Measurements from ENCODE around the gene SNRNP70. TPM values are rescaled to one million over a fixed set of nuclear protein-coding genes. Genes with fewer than 3 reads are reported as not detected.
A peak's percentile ranks its signal among the peaks of the same experiment; 100 is the strongest.

The SNRNP70 gene
- total RNA-seq, 1 donor from 2014 or later, result 403 TPM

DNA sequence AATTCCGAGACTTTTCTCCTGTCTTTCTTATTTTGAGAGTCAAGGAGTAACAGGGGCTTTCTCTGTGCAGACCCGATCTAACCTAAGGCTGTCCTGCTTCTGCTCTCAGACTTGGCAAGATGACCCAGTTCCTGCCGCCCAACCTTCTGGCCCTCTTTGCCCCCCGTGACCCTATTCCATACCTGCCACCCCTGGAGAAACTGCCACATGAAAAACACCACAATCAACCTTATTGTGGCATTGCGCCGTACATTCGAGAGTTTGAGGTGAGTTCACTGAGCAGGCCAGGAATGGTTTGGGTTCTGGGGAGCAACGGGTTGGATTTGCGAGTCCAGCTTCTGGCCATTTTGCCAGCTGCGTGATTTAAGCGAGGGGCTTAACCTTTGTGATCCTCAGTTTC lies 1.0 kb downstream of the SNRNP70 start:
- TF ChIP-seq CTCF (IDR thresholded peaks at IDR 0.05; ENCODE audit: unreplicated experiment), result no peak
- no peak for DNase-seq (ENCODE audit: low spot score in 2 of 2, unreplicated experiment in 2 of 2)
- Mint-ChIP-seq H3K27ac (peak overlapping the region; percentile 97), H3K4me1 (peaks cover 18% of the 10 kb centered on the region), H3K27me3 (ENCODE audit: low read depth) (peaks cover 2% of the 10 kb centered on the region), H3K36me3 (peaks cover 23% of the 10 kb centered on the region), H3K9me3 (no peaks in the 10 kb centered on the region), H3K4me3 (peak overlapping the region; percentile 97)

GRCh38 chr19:49091391-49092038 lies 6.3 kb downstream of the SNRNP70 start:
- Mint-ChIP-seq H3K4me3 (no peak overlapping the region), H3K36me3 (peaks cover 35% of the 10 kb centered on the region), H3K9me3 (no peaks in the 10 kb centered on the region), H3K27ac (no peak overlapping the region), H3K4me1 (peaks cover 7% of the 10 kb centered on the region), H3K27me3 (ENCODE audit: low read depth) (no peaks in the 10 kb centered on the region)
- no peak for TF ChIP-seq CTCF (IDR thresholded peaks at IDR 0.05; ENCODE audit: unreplicated experiment)
- no peak for DNase-seq (ENCODE audit: low spot score in 2 of 2, unreplicated experiment in 2 of 2)

- TF ChIP-seq CTCF (IDR thresholded peaks at IDR 0.05; ENCODE audit: unreplicated experiment), result no peak
- Mint-ChIP-seq H3K27ac (no peak overlapping the region), H3K9me3 (no peaks in the 10 kb centered on the region), H3K27me3 (ENCODE audit: low read depth) (no peaks in the 10 kb centered on the region), H3K36me3 (peaks cover 28% of the 10 kb centered on the region), H3K4me3 (no peak overlapping the region), H3K4me1 (no peaks in the 10 kb centered on the region)
- no peak for DNase-seq (ENCODE audit: low spot score in 2 of 2, unreplicated experiment in 2 of 2)
Measured at GRCh38 chr19:49092686-49093085, 7.4 kb downstream of the SNRNP70 start.

DNA sequence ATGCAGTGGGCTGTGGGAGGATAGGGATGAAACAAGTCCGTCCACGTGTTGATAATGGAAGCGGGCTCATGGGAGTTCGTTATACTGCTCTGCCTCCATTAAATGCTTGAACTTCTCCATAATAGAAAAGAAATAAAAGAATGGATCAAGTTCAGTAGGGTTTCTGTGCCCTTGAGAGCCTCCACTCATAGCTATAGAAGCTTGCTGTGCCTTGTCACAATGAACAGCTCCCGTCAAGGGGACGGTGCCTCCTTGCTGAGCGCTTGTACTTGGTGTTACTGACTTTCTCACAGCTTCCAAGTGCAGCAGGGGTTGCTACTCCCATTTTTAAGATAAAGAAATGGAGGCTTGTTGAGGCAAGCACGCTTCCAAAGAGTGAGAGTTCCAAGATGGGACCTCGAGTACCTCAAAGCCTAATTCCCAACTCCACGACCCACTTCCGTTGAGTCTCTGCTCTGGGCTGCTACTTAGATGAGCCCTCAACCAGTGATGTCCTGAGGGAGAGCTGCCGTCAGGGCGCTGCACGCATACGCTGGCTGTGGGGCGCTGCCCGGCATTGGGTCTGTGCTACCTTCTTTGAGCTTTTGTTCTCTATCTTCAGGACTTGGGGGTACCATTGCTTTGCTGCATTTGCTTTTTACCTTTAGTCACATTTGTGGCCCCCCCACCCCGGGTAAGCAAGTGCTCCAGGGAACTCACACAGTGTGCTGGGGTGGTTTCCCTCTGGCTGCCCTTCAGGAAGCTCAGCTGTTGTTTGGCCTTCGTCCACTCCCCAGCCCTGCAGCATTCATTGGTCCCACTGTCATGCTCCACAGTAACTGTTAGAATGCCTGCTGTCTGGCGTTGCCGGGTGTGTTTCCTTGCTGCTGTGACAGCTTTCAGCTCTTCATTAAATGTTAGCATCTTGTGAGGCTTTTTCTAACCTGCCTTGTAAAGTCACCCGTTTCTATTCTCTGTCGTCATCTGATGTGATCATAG lies 9.5 kb downstream of the SNRNP70 start:
- peaks cover 28% of the 10 kb centered on the region for H3K36me3 Mint-ChIP-seq
- no peaks in the 10 kb centered on the region for H3K4me1 Mint-ChIP-seq
- no peak for TF ChIP-seq CTCF (IDR thresholded peaks at IDR 0.05; ENCODE audit: unreplicated experiment)
- H3K4me3 Mint-ChIP-seq, result no peak overlapping the region
- DNase-seq (ENCODE audit: low spot score in 2 of 2, unreplicated experiment in 2 of 2), result no peak
- H3K27me3 Mint-ChIP-seq (ENCODE audit: low read depth), result no peaks in the 10 kb centered on the region
- H3K9me3 Mint-ChIP-seq, result no peaks in the 10 kb centered on the region
- no peak overlapping the region for H3K27ac Mint-ChIP-seq

DNA sequence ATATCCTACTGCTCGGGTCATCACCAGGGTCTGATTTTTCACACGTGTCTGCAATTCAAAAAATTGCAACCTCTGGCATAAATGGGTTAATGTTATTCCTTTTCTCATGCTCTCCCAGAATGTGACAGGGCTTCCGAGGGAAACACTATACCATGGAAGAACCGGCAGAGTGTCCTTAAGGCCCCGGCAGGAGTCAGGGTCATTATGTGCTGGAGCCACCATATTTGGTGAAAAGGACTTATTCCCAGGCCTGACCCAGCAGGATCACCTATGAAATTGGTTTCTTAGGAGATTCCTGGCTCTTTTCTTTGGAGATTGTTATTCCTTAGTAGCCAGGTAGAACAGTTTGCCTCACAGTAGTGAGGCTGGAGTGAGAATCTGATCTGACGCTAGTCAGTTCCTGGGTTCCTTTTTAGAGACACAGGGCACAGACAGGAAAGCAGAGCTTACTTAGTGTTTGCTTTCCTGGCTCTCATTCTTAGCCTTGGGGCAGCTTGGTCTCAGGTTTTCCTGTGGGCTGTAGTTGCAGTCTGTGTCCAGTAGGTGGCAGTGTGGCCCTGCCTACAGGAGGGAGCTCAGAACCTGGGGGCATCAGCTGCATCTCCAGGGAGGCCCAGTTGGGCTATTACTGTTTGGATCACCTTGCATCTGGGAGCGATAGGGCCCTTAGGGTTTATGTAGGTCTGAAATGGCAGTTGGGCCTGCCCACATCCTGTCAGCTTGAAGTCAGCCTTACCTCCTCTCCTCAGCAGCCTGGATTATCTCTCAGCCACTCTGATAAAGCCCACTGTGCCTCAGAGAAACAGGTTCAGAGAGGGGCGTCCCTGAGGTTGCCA lies 12.4 kb downstream of the SNRNP70 start:
- H3K4me3 Mint-ChIP-seq, result no peak overlapping the region
- H3K27me3 Mint-ChIP-seq (ENCODE audit: low read depth), result no peaks in the 10 kb centered on the region
- peak in 1 of 2 experiments; percentile 79 for DNase-seq (ENCODE audit: low spot score in 2 of 2, unreplicated experiment in 2 of 2)
- no peak overlapping the region for H3K27ac Mint-ChIP-seq
- peaks cover 28% of the 10 kb centered on the region for H3K36me3 Mint-ChIP-seq
- H3K4me1 Mint-ChIP-seq, result no peaks in the 10 kb centered on the region
- peak; percentile 98 for TF ChIP-seq CTCF (IDR thresholded peaks at IDR 0.05; ENCODE audit: unreplicated experiment)
- no peaks in the 10 kb centered on the region for H3K9me3 Mint-ChIP-seq

Data from mesothelial cell of epicardium (in vitro differentiated cells).